Left colon (tissue), 2 donors: ENCODE results near the gene WDR6. TPM values are rescaled to one million over a fixed set of nuclear protein-coding genes. Genes with fewer than 3 reads are reported as not detected.

Source experiments
- microRNA-seq, 2 donors: library from miRNA; unstranded; fragments of <30 nt; microRNA quantifications; one replicate each; pipeline versions ENCODE4 v1.1.0 to v1.2.0, GENCODE V29; 2020
- total RNA-seq, 2 donors: library from RNA; stranded (reverse); fragmentation: NEBNext Ultra II Directional; extraction: Animal tissue kit (Norgen Biotek cat#: 25700); gene quantifications; one replicate each; pipeline ENCODE4 v1.2.1, GENCODE V29; 2021
- donor health status: DM: no; HTN: no; CAD: no.
- donor health status: DM: yes; HTN: yes; CAD: no.

WDR6 gene
- total RNA-seq, 2 donors from 2014 or later = 114 to 121 TPM

Small RNA genes within 50 kb of the gene (microRNA-seq; reads per million reads assigned to microRNA genes)
- gene MIR191 (13,181 to 20,687 reads per million in 2 donors), gene MIR425 (2,359 to 4,578 reads per million in 2 donors)

Other genes with a start within 250 kb of the WDR6 start
- 10 to 100 TPM; 68.1 to 75.4 TPM for gene PRKAR2A, start 159.5 kb upstream of the WDR6 start, total RNA-seq
- gene SLC25A20, start 108.5 kb upstream of the WDR6 start, total RNA-seq = 10 to 100 TPM; 43.0 to 56.3 TPM
- 10 to 100 TPM; 72.3 to 82.0 TPM for gene ARIH2, start 88.5 kb upstream of the WDR6 start, total RNA-seq
- gene P4HTM, start 17.1 kb upstream of the WDR6 start, total RNA-seq = 10 to 100 TPM; 33.8 to 47.3 TPM
- 10 to 100 TPM; 19.2 to 20.5 TPM for gene DALRD3, start 11.2 kb downstream of the WDR6 start, total RNA-seq
- 10 to 100 TPM; 65.2 to 70.1 TPM for gene NDUFAF3, start 14.7 kb downstream of the WDR6 start, total RNA-seq
- 100 to 1,000 TPM; 102 to 122 TPM for gene IMPDH2, start 22.0 kb downstream of the WDR6 start, total RNA-seq
- 10 to 100 TPM; 73.5 to 83.6 TPM for gene QRICH1, start 86.7 kb downstream of the WDR6 start, total RNA-seq
- 100 to 1,000 TPM; 339 to 417 TPM for gene QARS1, start 97.4 kb downstream of the WDR6 start, total RNA-seq
- 10 to 100 TPM; 66.9 to 67.7 TPM for gene USP19, start 113.4 kb downstream of the WDR6 start, total RNA-seq
- gene LAMB2, start 125.7 kb downstream of the WDR6 start, total RNA-seq = 100 to 1,000 TPM in 1 of 2 donors, 10 to 100 TPM in 1; 66.1 to 102 TPM
- gene CCDC71, start 158.9 kb downstream of the WDR6 start, total RNA-seq = 10 to 100 TPM; 16.3 to 20.3 TPM
- 10 to 100 TPM in 1 of 2 donors, 1 to 10 TPM in 1; 4.6 to 12.5 TPM for gene KLHDC8B, start 164.2 kb downstream of the WDR6 start, total RNA-seq